Right lobe of liver (tissue), 6 donors: ENCODE data around the gene KLK3. TPM values are rescaled to one million over a fixed set of nuclear protein-coding genes. Genes with fewer than 3 reads are reported as not detected.

Experiments used
- ATAC-seq, 4 donors: fragments of 200-7000 bp; cut with Tn5 transposase; one replicate each; pipeline ENCODE4 v1.9.1; 2020; ENCODE audit warnings: mild to moderate bottlenecking in 4 of 4, moderate library complexity in 4 of 4
- DNase-seq, 3 donors: peaks; one replicate each; pipeline ENCODE4 v3.0.0-alpha.2; 2020
- H3K27ac ChIP-seq, 3 donors: fragments of 200-600 bp; one replicate each; pipeline ENCODE4 v1.8.0; 2022
- H3K27me3 ChIP-seq, 2 donors: fragments of 200-600 bp; one replicate each; pipeline ENCODE4 v1.8.0; 2022
- H3K36me3 ChIP-seq, 4 donors: fragments of 200-600 bp; sonication (generic) in 1 of 4; one replicate each; pipeline versions ENCODE4 v1.5.1 to v1.8.0; 2017 to 2022; ENCODE audit warnings: control low read depth in 1 of 4
- H3K4me1 ChIP-seq, 4 donors: fragments of 200-600 bp; sonication (generic) in 1 of 4; one replicate each; pipeline versions ENCODE4 v1.5.1 to v1.8.0; 2017 to 2022; ENCODE audit warnings: control low read depth in 1 of 4
- H3K4me3 ChIP-seq, 3 donors: fragments of 200-600 bp; one replicate each; pipeline ENCODE4 v1.8.0; 2022
- H3K9me3 ChIP-seq, 4 donors: fragments of 200-600 bp; sonication (generic) in 1 of 4; one replicate each; pipeline versions ENCODE4 v1.5.1 to v1.8.0; 2017 to 2022; ENCODE audit warnings: control low read depth in 1 of 4
- CTCF ChIP-seq, 4 donors: fragments of 200-600 bp in 3 of 4; fragments of 450-650 bp in 1 of 4; IDR thresholded peaks; one replicate each; pipeline versions ENCODE4 v1.5.1 to v1.8.0; 2016 to 2022; ENCODE audit warnings: antibody characterized with exemption in 4 of 4, mild to moderate bottlenecking in 2 of 4
- POLR2A ChIP-seq: fragments of 450-650 bp; IDR thresholded peaks from one replicate; pipeline ENCODE4 v1.6.1; 2017; ENCODE audit warnings: antibody characterized with exemption, mild to moderate bottlenecking
- WGBS: methylation state at CpG from one replicate; pipeline ENCODE4 v1.1.6; 2018; ENCODE audit warnings: low coverage, low lambda C conversion rate; ENCODE audit not compliant: insufficient coverage; ENCODE audit errors: missing lambda C conversion rate; 5-methylcytosine and 5-hydroxymethylcytosine counted together
- intact Hi-C, 2 donors: fragments of 100-400 bp; cut with DNase I; formaldehyde crosslinking; loops; one replicate each; pipeline versions ENCODE4 v1.11.2 to v1.14.1; 2022
- total RNA-seq, 6 experiments: library from RNA; depleted of rRNA in 2 of 6; stranded (reverse); fragments of >200 nt in 2 of 6; fragmentation: NEBNext Ultra II Directional in 3 of 6; extraction: Animal tissue kit (Norgen Biotek cat#: 25700) in 3 of 6; gene quantifications; one replicate each; pipeline versions ENCODE4 v1.1.0 to v1.2.4, GENCODE V29; 2016 to 2023
- donor health status: DM: no; HTN: yes; CAD: no.
- donor health status: DM: no; HTN: no; CAD: no.
- donor health status: DM: no; HTN: no; CAD: no.
- donor health status: DM: no; HTN: yes; CAD: no.
- donor health status: DM: no; HTN: yes; CAD: no.

KLK3 gene
- total RNA-seq, 6 experiments from 2014 or later = not detected

DNA sequence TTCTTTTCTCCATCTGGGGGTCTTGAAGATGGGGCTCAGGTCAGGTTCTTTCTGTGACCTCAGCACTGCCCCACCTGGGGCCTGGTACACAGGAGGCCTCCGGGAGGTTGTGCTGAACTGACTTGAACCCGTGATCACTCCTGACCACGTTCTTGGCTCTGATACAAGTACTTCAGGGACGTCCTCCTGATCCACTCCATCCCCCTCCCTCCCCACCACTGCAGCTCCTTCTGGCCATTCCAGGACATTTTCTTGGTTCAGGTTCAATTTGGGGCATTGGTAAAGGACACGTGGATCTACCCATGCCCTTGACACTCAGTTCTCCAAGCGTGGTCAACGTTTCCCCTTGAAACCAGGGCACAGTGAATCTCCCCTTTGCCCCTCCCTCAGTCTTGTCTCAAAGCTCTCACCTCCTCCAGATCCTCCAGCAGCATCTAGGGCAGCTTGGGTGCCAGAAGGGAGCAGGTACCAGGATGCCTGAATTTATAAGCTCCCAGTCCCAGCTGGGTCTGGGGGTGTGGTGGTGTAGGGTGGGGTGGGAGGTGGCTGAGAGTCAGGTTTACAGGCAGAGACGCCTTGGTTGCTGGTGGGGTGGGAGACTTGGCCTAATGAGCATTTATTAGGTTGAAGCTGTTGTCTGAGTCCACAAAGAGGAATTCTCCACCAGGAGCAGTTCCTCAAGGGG is 21.5 kb upstream of the KLK3 start, which contains the start of gene KLK15:
Gene KLK15, minus strand, starts transcription at position 458 of the 685 bp plus-strand sequence. CDS start 2,082 bp downstream, outside the sequence.
- intact Hi-C loops = no loop called here
- 61% methylated on average over 4 of the region's 8 CpGs for WGBS
- Histone ChIP-seq H3K27me3 (no peaks in the 10 kb centered on the region), H3K4me3 (no peak within 1 kb of the TSS), H3K4me1 (peaks cover 0 to 3% (median 0%) of the 10 kb centered on the region in 4 donors), H3K27ac (no peak within 1 kb of the TSS), H3K36me3 (no peaks in the 10 kb centered on the region), H3K9me3 (no peaks in the 10 kb centered on the region)
- DNase-seq (no peak), ATAC-seq (no peak)
- TF ChIP-seq CTCF (IDR thresholded peaks at IDR 0.05) (no peak), POLR2A (no peak)

DNA sequence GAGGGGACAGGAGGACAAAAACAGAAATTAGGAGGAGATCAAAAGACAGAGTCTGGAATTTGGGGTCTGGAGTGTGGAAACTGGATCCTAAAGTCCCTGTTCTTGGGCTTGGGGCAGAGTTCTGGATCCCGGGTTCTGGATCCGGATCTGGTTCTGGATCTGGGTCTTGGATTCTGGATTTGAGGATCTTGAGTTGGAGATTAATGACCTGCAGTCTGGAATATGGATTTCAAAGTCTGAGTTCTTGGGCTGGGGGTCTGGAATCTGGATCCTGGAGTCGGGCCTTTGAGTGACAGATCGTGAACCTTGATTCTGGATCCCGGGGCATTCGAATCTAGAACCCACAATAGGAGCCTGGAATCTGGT is 20.9 kb upstream of the KLK3 start:
- ATAC-seq = no peak
- Histone ChIP-seq H3K4me3 (no peak overlapping the region), H3K36me3 (no peaks in the 10 kb centered on the region), H3K27ac (no peak overlapping the region), H3K27me3 (no peaks in the 10 kb centered on the region), H3K9me3 (no peaks in the 10 kb centered on the region), H3K4me1 (peaks cover 0 to 3% (median 0%) of the 10 kb centered on the region in 4 donors)
- no peak for DNase-seq
- intact Hi-C loops = no loop called here
- no peak for TF ChIP-seq POLR2A
- TF ChIP-seq CTCF (IDR thresholded peaks at IDR 0.05) = no peak
- WGBS = 87% methylated on average over 5 of the region's 6 CpGs

- ATAC-seq = peak in 2 of 4 donors; percentile 5 to 18
- WGBS = 12% methylated on average over 8 of the region's 13 CpGs
Measured at GRCh38 chr19:50835103-50835784, 19.5 kb upstream of the KLK3 start.

More at GRCh38 chr19:50835103-50835784, 19.5 kb upstream of the KLK3 start:
- TF ChIP-seq POLR2A (no peak), CTCF (IDR thresholded peaks at IDR 0.05) (no peak)
- intact Hi-C loops = no loop called here
- H3K9me3 ChIP-seq = no peaks in the 10 kb centered on the region
- H3K36me3 ChIP-seq = no peaks in the 10 kb centered on the region
- H3K27me3 ChIP-seq = no peaks in the 10 kb centered on the region
- peak overlapping the region in 1 of 3 donors; percentile 29 for H3K27ac ChIP-seq
- H3K4me3 ChIP-seq = peak overlapping the region; percentile 55 to 70 (median 67)
- DNase-seq = no peak
- peaks cover 0 to 3% (median 0%) of the 10 kb centered on the region in 4 donors for H3K4me1 ChIP-seq
